SH-SY5Y (cell line): ENCODE results near the gene MAP3K4.

Experiments used
- GATA2 ChIP-seq: IDR thresholded peaks from 2 replicates; pipeline ENCODE4 v1.6.1; 2011; ENCODE audit warnings: mild to moderate bottlenecking, low read depth, low read length
- GATA3 ChIP-seq: IDR thresholded peaks from 2 replicates; pipeline ENCODE4 v1.6.1; 2011; ENCODE audit warnings: low read depth, mild to moderate bottlenecking, low read length, moderate library complexity

DNA sequence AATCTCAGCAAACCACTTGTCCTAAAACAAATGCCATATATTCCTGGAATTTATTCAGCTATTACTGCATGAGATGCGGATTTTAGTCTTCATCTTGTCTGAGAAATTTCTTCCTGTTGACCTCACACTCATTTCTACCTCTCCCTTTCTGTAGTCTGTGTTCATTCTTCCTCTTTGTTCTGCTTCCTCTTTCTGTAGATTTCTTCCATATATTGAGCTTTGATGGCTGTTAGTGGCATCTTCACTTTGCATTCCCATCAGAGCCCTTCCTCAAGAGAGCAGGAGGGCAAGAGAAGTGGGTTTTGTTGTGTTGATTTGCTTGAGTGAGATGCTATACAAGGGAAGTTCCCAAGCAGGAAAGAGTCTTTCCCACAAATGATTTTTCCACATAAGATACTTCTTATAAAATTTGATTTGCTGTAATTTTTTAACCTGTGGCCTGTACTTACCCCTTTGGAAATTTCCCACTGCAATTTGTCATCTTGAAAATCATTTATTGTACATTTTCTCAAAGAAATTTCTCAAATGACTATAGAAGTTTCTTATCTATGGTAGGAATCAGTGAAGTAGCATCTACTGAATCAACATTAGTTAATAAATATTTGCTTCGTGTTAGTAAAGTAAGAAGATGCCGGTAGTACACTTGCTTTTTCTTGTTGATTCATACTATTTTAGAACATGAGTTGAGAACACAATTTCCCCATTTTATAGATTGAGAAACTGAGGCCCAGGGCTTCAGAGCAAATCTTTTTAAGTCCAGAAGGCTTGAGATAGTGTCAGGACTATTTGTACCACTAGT, 43.8 kb downstream of the MAP3K4 start:
- no peak for TF ChIP-seq GATA2
- TF ChIP-seq GATA3 = no peak
